AG04450 (cell line): ENCODE data around the gene ARL15. TPM values are rescaled to one million over a fixed set of nuclear protein-coding genes. Genes with fewer than 3 reads are reported as not detected.

Experiments
- CTCF ChIA-PET: fragments of 300-600, 350-600 bp; formaldehyde crosslinking; extraction: SDS; loops from one replicate; lab custom pipeline; 2022; ENCODE audit warnings: antibody characterized with exemption, inconsistent platforms; lab: Charles Lee
- POLR2A ChIA-PET: fragments of 350-600 bp; formaldehyde crosslinking; extraction: SDS; loops from one replicate; lab custom pipeline; 2021; ENCODE audit warnings: antibody characterized with exemption, inconsistent platforms; lab: Yijun Ruan, JAX
- DNase-seq: peaks from one replicate; pipeline ENCODE4 v3.0.0-alpha.2; 2011; ENCODE audit warnings: low read depth, low spot score
- H3K27ac ChIP-seq: one replicate; pipeline ENCODE4 v1.5.1; 2012; ENCODE audit warnings: low read depth, low read length, control low read depth
- H3K27me3 ChIP-seq: one replicate; pipeline ENCODE4 v1.6.0; 2012; ENCODE audit warnings: low read length; ENCODE audit not compliant: control insufficient read depth, insufficient read depth
- H3K4me3 ChIP-seq: 2 replicates; pipeline ENCODE4 v1.5.1; 2011; ENCODE audit warnings: mild to moderate bottlenecking, low read depth, low read length, control low read depth
- H3K9me3 ChIP-seq: 2 replicates; pipeline ENCODE4 v1.5.1; 2012; ENCODE audit warnings: low read length; ENCODE audit not compliant: control insufficient read depth, insufficient read depth
- CTCF ChIP-seq: IDR thresholded peaks from 2 replicates; pipeline ENCODE4 v1.5.1; 2011; ENCODE audit warnings: low read depth, low read length, control low read depth, inconsistent platforms
- polyA plus RNA-seq: library from polyadenylated mRNA; depleted of rRNA; stranded (reverse); fragments of >200 nt; gene quantifications from 2 replicates; pipeline ENCODE4 v1.2.3, GENCODE V29; 2011

ARL15 gene
- polyA plus RNA-seq, 1 experiment: 16.0 TPM

- H3K27ac ChIP-seq: no peak overlapping the region
- no peaks in the 10 kb centered on the region for H3K27me3 ChIP-seq
- no peak for DNase-seq
- no peak for TF ChIP-seq CTCF
- H3K9me3 ChIP-seq: no peaks in the 10 kb centered on the region; the same call in 1 of the 2 replicates
- H3K4me3 ChIP-seq: no peak overlapping the region
- CTCF ChIA-PET: interaction anchor here (1.5 kb wide), 1 partner anchor 221 kb away, joined by 3 read pairs; no protein-coding TSS in a partner anchor
- POLR2A ChIA-PET: interaction anchor here (0.6 to 1.2 kb wide), 2 partner anchors 12 to 76 kb away, joined by 3 to 5 read pairs; no protein-coding TSS in a partner anchor
Observed at GRCh38 chr5:54007827-54008777, 302.3 kb downstream of the ARL15 start.

DNA sequence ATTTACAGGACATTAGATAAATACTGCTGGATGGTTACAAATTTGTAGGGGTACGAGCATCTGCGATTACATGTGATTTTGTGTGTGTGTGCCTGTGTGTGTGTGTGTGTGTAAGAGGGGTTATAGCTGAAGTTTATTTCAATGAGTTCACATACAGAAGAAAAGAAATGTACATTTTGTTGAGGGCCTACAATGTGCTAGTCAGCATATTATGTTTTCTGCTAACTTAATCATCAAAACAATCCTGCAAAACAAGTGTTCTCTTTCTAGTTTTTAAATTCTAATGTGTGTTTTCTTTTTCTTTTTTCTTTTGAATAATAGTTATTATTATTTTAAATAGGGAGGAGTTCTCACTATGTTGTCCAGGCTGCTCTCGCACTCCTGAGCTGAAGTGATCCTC is 305.7 kb downstream of the ARL15 start:
- no peaks in the 10 kb centered on the region for H3K27me3 ChIP-seq
- no peak overlapping the region for H3K4me3 ChIP-seq
- TF ChIP-seq CTCF: no peak
- ChIA-PET CTCF (no interaction called here), POLR2A (no interaction called here)
- no peak for DNase-seq
- no peaks in the 10 kb centered on the region for H3K9me3 ChIP-seq
- no peak overlapping the region for H3K27ac ChIP-seq

DNA sequence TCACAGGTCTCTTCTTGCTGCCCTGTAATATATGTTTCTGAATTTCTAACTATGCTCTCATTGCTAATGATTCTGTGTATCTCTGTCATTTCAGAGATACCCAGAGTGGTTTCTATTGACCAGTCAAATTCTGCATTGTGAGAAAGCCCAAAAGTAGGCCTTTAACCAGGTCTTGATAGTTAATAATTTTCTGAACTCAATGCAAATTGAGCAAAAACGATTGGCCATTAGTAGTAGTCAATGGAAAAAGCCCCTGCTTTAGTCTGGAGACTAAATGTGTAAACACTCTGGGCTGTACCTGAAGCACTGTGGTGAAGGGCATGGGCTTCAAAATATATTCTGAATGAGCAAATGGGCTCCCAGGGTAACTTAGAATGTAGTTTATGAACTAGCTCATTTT is 307.6 kb downstream of the ARL15 start:
- Histone ChIP-seq H3K27me3 (no peaks in the 10 kb centered on the region), H3K4me3 (no peak overlapping the region), H3K9me3 (no peaks in the 10 kb centered on the region), H3K27ac (no peak overlapping the region)
- TF ChIP-seq CTCF: no peak
- DNase-seq: no peak
- CTCF ChIA-PET: no interaction called here
- POLR2A ChIA-PET: no interaction called here

DNA sequence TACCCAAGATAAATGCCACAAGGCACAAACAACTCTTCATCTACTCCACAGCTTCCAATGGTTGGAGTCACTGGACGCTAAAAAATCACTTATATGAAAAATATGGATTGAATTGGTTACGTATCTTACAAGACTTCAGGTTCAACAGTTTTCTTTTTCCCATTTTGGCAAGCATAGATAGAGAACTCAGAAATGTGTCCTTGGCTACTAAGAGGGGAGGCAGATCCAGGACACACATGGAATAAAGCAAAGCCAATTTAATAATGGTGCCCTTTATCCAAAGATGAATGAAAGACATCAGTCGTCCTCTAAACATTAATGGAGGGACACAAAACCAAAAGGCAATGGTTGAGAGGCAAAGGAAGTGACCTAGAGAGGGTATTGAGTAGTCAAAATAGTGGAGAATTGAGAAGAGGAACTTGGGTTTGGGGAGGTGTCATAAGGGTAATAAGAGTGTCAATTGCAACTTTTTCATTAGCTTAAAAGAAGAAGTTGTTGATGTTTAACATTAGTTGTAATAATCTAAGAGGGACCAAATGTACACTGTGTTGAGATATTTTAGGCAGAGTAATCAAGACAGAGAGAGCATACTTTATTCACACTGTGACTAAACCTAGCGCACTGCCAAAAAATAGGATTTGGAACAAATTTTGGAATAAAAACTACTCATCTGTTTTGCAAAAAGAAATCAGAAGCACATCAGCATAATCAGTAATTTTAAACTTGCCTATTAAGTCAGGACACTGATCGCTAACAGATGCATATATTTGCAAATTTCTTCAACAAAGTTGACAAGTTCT is 308.2 kb downstream of the ARL15 start:
- CTCF ChIA-PET: no interaction called here
- Histone ChIP-seq H3K27me3 (no peaks in the 10 kb centered on the region), H3K27ac (no peak overlapping the region), H3K4me3 (no peak overlapping the region), H3K9me3 (no peaks in the 10 kb centered on the region)
- POLR2A ChIA-PET: no interaction called here
- no peak for DNase-seq
- TF ChIP-seq CTCF: no peak
